ENCODE results near the gene XNDC1N. TPM values are rescaled to one million over a fixed set of nuclear protein-coding genes. Genes with fewer than 3 reads are reported as not detected.

XNDC1N gene
- total RNA-seq, 3 donors from 2014 or later = 10.2 to 14.0 (median 12.8) TPM

DNA sequence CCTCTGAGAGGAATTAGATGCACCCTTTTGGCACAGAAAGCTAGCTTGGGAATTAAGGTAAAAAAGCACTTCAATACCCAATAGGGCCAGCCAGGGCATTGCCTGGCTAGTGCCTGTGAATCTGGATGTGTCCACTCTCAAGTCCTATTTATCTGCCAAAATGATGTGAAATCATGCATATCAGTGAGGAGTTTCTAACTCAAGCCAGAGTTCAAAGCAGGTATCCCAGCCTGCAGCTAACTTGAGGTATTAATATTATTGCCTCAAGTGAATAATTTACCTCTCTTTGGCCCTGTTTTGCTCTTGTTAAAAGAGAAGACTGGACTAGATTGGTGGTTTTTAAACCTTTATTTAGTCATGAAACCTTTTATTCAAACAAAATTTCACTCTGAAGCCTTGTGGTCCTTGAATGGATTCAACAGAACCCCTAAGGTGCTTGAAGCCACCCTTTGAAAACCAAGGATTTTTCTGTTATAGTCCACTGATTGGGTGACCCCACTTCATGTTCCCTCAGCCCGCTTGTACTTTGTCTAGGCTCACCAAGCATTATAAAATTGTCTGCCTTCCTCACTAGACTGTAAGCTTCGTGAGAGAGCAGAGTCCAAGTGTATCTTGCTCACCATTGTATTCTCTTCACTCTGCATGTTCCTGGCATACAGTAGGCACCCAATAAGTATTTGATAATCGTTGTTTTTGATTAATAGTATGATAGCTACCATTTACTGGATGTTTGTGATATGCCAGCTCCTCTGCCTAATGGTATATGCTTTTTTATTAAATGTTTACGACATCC lies 4.9 kb upstream of the XNDC1N start:
- intact Hi-C loops (cut with DNase I; ENCODE audit: low total_unique reads) = no loop called here
- Histone ChIP-seq H3K27me3 (no peaks in the 10 kb centered on the region), H3K27ac (no peak overlapping the region), H3K4me3 (no peak overlapping the region), H3K9me3 (no peaks in the 10 kb centered on the region), H3K4me1 (peaks cover 3 to 6% of the 10 kb centered on the region in 2 donors), H3K36me3 (no peaks in the 10 kb centered on the region)
- TF ChIP-seq POLR2A (IDR thresholded peaks at IDR 0.05) = no peak
- TF ChIP-seq, protein P1, sequence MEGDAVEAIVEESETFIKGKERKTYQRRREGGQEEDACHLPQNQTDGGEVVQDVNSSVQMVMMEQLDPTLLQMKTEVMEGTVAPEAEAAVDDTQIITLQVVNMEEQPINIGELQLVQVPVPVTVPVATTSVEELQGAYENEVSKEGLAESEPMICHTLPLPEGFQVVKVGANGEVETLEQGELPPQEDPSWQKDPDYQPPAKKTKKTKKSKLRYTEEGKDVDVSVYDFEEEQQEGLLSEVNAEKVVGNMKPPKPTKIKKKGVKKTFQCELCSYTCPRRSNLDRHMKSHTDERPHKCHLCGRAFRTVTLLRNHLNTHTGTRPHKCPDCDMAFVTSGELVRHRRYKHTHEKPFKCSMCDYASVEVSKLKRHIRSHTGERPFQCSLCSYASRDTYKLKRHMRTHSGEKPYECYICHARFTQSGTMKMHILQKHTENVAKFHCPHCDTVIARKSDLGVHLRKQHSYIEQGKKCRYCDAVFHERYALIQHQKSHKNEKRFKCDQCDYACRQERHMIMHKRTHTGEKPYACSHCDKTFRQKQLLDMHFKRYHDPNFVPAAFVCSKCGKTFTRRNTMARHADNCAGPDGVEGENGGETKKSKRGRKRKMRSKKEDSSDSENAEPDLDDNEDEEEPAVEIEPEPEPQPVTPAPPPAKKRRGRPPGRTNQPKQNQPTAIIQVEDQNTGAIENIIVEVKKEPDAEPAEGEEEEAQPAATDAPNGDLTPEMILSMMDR (IDR thresholded peaks at IDR 0.05) = no peak
- no peak for DNase-seq (ENCODE audit: low spot score in 2 of 2)

DNA sequence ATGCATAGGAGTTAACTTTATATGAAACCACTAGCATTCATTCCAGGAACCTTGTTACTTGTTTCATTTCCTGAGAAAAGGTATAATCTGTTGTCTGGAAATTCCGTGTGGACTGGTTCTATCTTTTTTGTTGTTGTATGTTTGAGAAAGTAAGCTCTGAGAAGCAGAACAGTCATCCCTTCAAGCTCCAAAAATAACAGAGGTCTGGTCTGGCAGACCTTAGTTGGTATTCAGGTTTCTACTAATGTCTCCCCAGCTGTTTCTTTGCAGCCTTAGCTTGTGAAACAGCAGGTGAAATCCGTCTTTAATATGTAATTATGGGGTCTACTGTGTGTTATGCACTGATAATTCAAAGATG lies 2.8 kb upstream of the XNDC1N start:
- H3K9me3 ChIP-seq = no peaks in the 10 kb centered on the region
- TF ChIP-seq POLR2AphosphoS5 (IDR thresholded peaks at IDR 0.05) (no peak), POLR2A (IDR thresholded peaks at IDR 0.05) (no peak)
- TF ChIP-seq, protein P1 (IDR thresholded peaks at IDR 0.05) = no peak
- no peaks in the 10 kb centered on the region for H3K36me3 ChIP-seq
- no peak for DNase-seq (ENCODE audit: low spot score in 2 of 2)
- H3K4me3 ChIP-seq = no peak overlapping the region
- H3K27me3 ChIP-seq = no peaks in the 10 kb centered on the region
- intact Hi-C loops (cut with DNase I; ENCODE audit: low total_unique reads) = no loop called here
- no peak overlapping the region for H3K27ac ChIP-seq
- H3K4me1 ChIP-seq = peaks cover 3 to 6% of the 10 kb centered on the region in 2 donors

DNA sequence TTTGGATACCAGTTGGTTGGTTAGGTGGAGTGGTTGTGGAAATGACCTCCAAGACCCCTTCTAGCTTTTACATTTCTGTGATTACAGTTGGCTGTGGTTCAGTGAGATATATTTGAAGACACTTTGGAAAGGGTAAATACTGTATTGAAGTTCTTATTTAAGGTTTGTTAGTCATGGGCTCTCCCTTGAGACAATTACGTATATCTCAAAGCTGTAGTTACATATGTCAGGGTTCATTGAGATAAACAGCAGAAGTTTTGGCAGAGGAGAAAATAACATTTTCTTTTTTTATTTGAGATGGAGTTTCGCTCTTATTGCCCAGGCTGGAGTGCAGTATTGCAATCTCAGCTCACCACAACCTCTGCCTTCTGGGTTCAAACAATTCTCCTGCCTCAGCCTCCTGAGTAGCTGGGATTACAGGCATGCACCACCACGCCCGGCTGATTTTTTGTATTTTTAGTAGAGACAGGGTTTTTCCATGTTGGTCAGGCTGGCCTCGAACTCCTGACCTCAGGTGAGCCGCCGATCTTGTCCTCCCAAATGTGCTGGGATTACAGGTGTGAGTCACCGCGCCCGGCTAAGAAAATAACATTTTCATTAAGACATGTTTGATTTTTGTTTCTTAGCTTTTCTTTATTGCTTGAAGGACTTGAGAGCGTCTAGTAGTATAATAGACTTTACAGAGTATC lies 2.3 kb upstream of the XNDC1N start:
- no peak for TF ChIP-seq POLR2A (IDR thresholded peaks at IDR 0.05)
- TF ChIP-seq, protein P1 (IDR thresholded peaks at IDR 0.05) = no peak
- no peak for TF ChIP-seq POLR2AphosphoS5 (IDR thresholded peaks at IDR 0.05)
- Histone ChIP-seq H3K4me1 (peaks cover 3 to 6% of the 10 kb centered on the region in 2 donors), H3K9me3 (no peaks in the 10 kb centered on the region), H3K4me3 (peak overlapping the region in 1 of 3 donors; percentile 94), H3K27me3 (no peaks in the 10 kb centered on the region), H3K27ac (no peak overlapping the region), H3K36me3 (no peaks in the 10 kb centered on the region)
- intact Hi-C loops (cut with DNase I; ENCODE audit: low total_unique reads) = no loop called here
- no peak for DNase-seq (ENCODE audit: low spot score in 2 of 2)

DNA sequence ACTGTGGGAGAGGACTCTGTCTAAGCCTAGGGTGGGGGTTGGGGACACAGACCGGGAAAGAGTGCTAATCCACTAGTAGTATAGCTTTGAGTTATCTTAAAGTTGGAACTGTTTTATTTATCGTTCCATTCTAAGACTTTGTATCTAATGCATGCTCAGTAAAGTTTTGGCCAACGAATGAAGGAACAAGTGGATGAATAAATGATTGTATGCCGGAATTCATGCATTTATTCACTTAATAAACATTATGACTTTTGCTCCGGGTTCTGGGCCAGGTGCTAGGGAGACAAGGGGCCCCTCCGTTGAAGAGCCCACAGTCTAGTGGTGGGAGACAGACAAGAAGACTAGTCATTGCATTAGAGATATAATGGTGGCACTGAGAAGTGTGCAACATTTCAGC lies 1.1 kb upstream of the XNDC1N start:
- peak overlapping the region; percentile 81 to 94 (median 83) for H3K4me3 ChIP-seq

More for the DNA sequence above, 1.1 kb upstream of the XNDC1N start:
- H3K27ac ChIP-seq = peak overlapping the region; percentile 85 to 87
- H3K4me1 ChIP-seq = peaks cover 3 to 6% of the 10 kb centered on the region in 2 donors
- no peaks in the 10 kb centered on the region for H3K27me3 ChIP-seq
- TF ChIP-seq POLR2AphosphoS5 (IDR thresholded peaks at IDR 0.05) (no peak), POLR2A (IDR thresholded peaks at IDR 0.05) (no peak)
- TF ChIP-seq, protein P1 (IDR thresholded peaks at IDR 0.05) = no peak
- intact Hi-C loops (cut with DNase I; ENCODE audit: low total_unique reads) = no loop called here
- no peaks in the 10 kb centered on the region for H3K36me3 ChIP-seq
- no peak for DNase-seq (ENCODE audit: low spot score in 2 of 2)
- no peaks in the 10 kb centered on the region for H3K9me3 ChIP-seq

Data from breast epithelium (tissue), 4 donors.